GM12892 (cell line): ENCODE measurements around the gene CTXN1.

Experiments
- DNase-seq: peaks from one replicate; pipeline ENCODE4 v3.0.0; 2011; ENCODE audit not compliant: insufficient read length
- FAIRE-seq: peaks from 2 replicates; lab custom pipeline; 2011; peaks lifted over from hg19 to GRCh38; lab: Jason Lieb, UNC
- POLR2A ChIP-seq: IDR thresholded peaks from 2 replicates; pipeline ENCODE4 v1.6.1; 2011; ENCODE audit warnings: low read depth, low read length, control low read depth
- POLR2AphosphoS5 ChIP-seq: IDR thresholded peaks from 2 replicates; pipeline ENCODE4 v1.6.1; 2011; ENCODE audit warnings: low read depth, low read length, control low read depth
- TAF1 ChIP-seq: IDR thresholded peaks from 2 replicates; pipeline ENCODE4 v1.6.1; 2011; ENCODE audit warnings: low read depth, mild to moderate bottlenecking, control low read depth, low read length, borderline replicate concordance

Gene CTXN1

GRCh38 chr19:7928741-7929701 is 3.1 kb upstream of the CTXN1 start:
- TF ChIP-seq TAF1 (no peak), POLR2AphosphoS5 (no peak), POLR2A (no peak)
- peak; percentile 56 for FAIRE-seq
- no peak for DNase-seq

GRCh38 chr19:7928334-7928706 is 2.4 kb upstream of the CTXN1 start:
- DNase-seq (no peak), FAIRE-seq (no peak)
- no peak for TF ChIP-seq POLR2AphosphoS5
- TF ChIP-seq POLR2A: no peak
- TF ChIP-seq TAF1: no peak

DNA sequence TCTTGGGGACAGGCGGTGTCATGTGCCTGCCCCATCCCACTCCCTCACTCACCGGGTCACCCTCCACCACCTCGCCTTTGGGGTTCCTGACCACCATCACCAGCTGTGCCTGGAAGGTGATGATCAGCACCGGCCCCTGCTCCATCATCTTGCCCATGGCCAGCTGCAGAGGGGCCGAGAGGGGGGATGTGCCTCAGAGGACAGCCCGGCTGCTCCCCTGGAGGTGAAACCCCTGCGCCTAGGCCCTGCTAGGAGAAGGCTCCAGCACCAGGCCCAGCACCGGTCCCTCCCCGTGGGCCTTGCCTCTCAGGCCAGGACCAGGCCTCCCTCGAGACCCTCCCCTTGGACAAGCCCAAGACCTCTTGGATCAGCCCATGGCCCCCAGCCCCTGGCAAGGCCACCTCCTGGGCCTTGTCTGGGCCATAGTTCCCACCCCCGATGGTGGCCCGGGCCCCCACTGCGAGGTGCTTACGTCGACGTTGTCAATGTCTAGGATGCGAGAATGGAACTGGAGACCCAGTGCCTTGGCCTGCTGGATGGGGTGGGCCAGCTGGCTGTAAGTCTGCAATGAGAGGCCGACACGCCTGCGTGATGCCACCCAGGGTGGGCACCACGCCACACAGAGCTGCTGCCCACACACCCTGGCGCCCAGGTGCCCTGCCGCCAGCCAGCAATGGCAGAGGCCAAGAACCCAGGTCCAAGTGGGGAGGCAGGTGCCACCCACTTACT is 1.8 kb upstream of the CTXN1 start:
- FAIRE-seq (no peak), DNase-seq (no peak)
- 0 out of 2 replicates have a peak, but pooled peaks have one; percentile 12 for TF ChIP-seq POLR2AphosphoS5
- TF ChIP-seq TAF1: no peak
- no peak for TF ChIP-seq POLR2A

DNA sequence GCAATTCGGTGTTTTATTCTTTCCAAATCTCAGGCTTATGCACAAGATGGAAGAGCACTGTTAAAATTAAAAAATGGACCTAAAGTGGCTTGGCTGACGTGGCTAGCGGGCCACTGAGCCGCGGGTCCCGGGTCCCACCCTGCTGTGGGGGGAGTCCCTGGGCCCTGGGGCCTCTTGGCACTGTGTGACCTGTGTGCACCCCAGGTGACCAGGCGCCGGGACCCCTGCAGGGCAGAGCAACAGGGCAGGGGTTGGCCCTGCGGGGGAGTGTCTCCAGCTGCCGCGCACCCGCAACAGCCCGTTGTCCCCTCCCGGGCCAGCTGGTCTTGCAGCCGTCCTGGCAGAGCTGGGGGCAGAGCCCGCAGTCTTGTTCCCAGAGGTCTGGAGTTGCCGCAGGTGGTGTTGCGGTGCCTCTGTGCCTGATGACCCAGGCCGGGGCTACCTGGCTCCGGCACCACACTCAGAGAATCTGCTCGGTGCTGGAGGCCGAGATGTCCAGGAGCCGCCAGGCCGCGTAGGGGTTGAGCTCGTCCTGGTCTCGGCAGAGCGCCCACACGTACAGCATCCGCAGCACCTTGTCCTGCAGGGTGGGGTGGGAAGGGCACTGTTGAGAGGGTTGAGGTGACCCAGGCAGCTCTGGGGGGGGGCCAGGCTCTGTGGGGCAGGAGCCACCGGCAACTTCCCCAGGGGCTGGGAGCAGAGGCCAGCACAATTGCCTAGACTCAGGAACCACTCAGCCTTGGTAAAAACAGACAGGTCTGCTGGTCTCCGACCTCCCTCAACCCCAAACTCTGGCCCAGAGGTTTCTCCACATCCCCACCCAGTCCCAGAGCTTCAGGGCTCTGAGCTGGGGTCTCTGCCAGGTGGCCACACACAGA is 1.0 kb upstream of the CTXN1 start:
- FAIRE-seq: no peak

DNA sequence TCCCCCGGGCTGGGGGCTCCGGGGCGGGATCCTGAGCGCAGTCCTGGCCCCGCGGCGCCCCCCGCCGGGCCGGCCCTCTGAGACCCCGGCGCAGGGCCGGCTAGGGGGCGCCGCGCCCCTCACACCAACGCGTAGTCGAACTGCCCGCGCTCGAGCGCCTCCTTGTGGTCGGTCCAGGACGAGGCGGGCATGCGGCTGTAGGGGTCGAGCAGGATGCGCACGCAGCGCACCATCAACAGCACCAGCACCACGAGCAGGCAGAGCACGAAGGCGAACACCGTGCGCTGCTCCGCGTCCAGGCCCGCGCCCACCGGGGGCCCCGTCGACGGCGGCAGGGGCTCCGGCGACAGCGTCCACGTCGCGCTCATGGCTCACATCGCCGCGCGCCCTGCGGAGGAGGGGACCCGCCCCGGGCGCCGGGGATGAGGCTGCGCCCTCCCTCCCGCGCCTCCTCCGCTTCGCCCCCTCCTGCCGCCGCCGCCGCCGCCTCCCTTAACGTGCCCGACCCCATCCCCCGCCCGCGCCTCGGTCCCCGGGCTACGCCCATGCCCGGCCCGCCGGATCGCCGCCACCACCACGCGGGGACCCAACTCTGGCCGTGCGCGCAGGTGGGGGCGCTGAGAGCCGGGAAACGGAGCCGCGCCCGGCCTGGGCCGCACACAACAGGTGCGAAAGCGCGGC is 624 bp downstream of the CTXN1 start:
- FAIRE-seq (peak; percentile 94), DNase-seq (peak; percentile 94)
- TF ChIP-seq POLR2AphosphoS5: no peak
- TF ChIP-seq TAF1: no peak
- no peak for TF ChIP-seq POLR2A

More for the DNA sequence above, 1.0 kb upstream of the CTXN1 start:
- no peak for DNase-seq
- TF ChIP-seq POLR2AphosphoS5: no peak
- no peak for TF ChIP-seq POLR2A
- no peak for TF ChIP-seq TAF1

GRCh38 chr19:7924651-7925170 is 1.2 kb downstream of the CTXN1 start:
- FAIRE-seq: no peak
- no peak for DNase-seq
- TF ChIP-seq POLR2AphosphoS5: no peak
- no peak for TF ChIP-seq POLR2A
- TF ChIP-seq TAF1: no peak

- DNase-seq (no peak), FAIRE-seq (no peak)
- TF ChIP-seq TAF1 (no peak), POLR2A (no peak), POLR2AphosphoS5 (no peak)
Measured at GRCh38 chr19:7924241-7924640, 1.7 kb downstream of the CTXN1 start.

- TF ChIP-seq POLR2A: no peak
- TF ChIP-seq POLR2AphosphoS5: no peak
- TF ChIP-seq TAF1: no peak
- DNase-seq: no peak
- no peak for FAIRE-seq
Measured at GRCh38 chr19:7923295-7924191, 2.4 kb downstream of the CTXN1 start.

DNA sequence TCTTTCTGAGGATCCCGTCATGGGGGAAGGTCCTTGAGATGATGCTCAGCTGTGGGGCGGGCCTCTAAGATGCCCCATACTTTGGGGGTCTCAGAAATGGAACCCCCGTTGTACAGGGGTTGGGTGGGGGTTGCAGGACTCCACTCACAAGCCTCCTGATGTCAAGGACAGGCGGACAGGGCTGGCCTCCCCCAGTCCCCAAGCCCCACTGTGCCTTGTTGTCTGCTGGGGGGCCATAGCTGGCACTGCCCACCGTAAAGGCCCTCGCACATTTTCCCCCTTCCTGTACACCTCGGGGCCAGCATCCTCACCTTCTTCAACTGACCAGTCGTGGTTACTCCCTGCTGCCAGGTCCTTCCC is 3.1 kb downstream of the CTXN1 start:
- no peak for TF ChIP-seq POLR2AphosphoS5
- no peak for TF ChIP-seq POLR2A
- TF ChIP-seq TAF1: no peak
- DNase-seq: no peak
- no peak for FAIRE-seq
